ENCODE results near the gene SHROOM3.
"Not testable (repeated sequence)": the region's sequence is repeated elsewhere in the genome, so short reads cannot be mapped to it uniquely, and the experiment has no call there.

The SHROOM3 gene

DNA sequence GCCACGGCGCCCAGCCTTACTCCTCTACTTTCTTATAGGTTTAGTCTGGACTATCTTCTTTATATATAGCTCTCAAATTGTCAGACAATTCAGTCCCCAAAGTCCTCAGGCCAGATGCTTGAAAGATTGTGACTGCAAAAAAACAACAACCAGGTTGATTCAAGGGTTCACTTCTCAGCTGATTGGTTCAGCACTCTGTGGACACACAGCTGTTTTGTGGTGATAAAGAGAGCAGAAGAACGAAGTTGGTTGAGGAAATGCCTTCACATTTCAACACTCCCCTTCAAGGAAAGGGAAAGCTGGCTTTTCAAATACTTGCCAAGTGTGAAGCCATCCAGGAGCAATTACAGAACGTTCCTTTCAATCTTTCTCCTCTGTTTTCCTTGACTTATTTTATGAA is 166.8 kb downstream of the SHROOM3 start:
- no peak for DNase-seq

DNA sequence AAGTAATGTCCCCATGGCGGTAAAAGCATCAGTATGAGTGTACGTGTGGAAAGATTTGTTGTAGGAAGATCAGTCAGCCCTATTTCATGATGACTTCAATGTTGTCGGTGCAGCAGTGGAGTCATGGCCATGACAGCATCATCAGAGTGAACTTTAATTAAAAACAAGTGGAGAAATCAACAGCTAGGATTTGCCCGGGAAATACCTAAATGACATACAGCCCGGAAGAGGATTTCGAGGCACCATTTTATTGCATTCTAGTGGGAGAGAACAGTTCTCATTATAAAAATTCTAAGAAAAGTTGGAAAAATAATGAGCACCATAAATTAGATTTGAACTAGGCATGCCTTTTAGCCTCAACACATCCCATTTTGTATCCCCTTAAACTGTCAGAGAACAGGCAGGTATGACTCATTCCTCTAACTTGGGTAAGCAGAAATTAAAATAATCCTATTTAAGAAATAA is 170.1 kb downstream of the SHROOM3 start:
- DNase-seq = no peak

GRCh38 chr4:76606645-76607265 is 171.7 kb downstream of the SHROOM3 start:
- DNase-seq = no peak

DNA sequence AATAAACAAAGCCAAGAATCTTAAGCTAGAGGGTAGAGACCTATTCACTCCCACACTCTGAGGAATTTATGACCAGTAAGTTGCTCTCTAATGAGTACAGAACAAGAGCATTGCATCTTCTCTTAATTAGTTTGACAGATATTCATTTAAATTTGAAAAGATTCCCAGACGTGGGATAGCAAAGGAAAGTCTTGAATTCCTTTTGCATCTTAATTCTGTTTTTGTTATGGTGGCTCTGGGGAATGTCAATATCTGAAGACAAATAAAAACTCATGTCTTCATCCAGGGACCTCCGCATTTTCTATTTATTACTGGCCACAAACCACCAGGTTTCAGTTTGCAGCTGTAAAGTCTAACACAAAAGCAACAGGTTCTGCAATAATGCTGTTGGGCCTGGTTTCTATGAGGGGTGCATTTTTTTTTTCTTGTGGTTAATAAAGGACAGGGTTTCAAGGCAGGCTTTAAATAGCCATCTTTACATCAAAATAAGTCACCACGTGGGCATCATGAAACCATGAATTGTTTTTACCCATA is 172.3 kb downstream of the SHROOM3 start:
- no peak for DNase-seq

DNA sequence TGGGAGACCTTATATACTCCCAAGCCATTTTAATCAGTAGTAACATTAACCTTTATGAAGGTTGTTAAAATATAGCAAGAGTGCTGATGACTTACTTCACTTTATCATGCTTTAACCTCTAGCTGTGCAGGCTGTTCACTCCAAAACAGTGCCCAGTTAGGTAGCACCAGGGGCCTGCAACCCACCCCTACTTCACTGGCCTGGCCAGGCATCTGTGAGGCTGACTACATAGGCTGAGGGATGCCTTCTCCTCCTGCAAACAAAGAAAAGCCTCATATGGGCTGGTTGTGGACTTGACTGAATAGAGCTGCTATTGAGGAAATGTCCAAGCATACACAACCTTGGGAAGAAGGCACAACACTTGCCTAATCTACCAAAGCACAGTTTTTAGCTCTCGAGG is 172.8 kb downstream of the SHROOM3 start:
- no peak for DNase-seq

DNA sequence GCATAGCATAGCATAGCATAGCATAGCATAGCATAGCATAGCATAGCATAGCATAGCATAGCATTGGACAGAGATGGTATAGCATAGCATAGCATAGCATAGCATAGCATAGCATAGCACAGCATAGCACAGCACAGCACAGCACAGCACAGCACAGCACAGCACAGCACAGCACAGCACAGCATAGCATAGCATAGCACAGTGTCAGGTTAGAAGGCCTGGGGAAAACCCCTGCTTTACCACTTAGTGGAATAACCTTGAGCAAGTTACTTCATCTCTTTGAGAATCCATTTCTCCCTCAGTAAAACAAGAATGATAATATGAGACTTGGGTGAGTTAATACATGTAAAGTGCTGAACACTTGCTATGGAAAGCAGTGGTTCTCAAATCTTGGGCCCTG is 173.5 kb downstream of the SHROOM3 start:
- not testable (repeated sequence) for DNase-seq

- DNase-seq = no peak
Observed at GRCh38 chr4:76610751-76611547, 175.9 kb downstream of the SHROOM3 start.

GRCh38 chr4:76611616-76612207 is 176.7 kb downstream of the SHROOM3 start:
- DNase-seq = no peak

DNA sequence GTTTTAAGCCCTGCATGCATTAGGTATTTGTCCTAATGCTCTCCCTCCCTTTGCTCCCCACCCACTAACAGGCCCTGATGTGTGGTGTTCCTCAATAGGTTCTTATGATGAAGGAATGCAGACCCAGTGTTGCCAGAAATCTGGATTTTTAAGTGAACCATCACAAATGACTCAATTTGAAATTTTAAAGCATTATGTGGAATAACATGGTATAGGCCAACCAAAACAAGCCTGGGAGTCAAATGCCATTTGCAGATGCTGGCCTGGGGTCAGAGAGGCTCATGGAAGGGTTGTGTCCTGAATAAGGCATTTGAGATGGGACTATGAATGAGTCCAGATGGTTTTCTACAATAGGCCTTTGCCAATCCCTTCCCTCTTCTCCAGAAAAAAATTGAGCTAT is 179.6 kb downstream of the SHROOM3 start:
- DNase-seq = no peak

GRCh38 chr4:76615999-76616398 is 181.0 kb downstream of the SHROOM3 start:
- DNase-seq = no peak

GRCh38 chr4:76616526-76616925 is 181.5 kb downstream of the SHROOM3 start:
- DNase-seq = no peak

DNA sequence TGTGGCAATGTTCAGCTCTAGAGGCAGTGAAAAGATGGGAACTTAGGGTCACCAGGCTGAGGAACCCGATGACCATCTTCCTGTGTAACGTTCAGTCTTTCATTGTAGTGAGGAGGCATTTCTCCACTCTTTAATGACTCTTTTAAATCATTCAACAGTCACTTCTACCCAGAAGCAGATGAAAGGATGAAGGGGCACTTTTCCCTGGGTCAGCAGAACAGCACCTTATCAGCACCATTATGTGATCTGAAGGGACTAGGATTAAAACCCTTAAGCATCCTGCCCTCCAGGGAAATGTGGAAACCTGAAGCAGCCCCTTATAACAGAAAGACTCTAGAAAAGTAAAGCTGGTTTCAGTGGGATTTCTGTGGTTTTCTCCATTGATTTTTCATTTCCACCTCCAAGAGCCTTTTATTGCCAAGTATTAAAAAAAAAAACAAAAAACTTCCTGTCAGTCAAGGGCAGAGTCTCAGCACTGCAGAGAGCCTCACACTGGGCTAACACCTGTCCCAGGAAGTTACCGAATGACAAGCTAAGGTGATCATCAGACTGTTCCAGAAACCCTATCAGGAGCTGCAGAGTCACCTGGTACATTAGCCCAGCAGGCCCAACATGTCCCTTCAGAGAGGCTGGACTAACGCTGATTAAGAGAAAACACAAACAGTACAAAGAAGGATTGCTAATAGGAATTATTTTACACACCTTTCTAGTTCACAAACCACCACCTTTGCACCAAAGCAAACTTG is 185.9 kb downstream of the SHROOM3 start:
- no peak for DNase-seq

DNA sequence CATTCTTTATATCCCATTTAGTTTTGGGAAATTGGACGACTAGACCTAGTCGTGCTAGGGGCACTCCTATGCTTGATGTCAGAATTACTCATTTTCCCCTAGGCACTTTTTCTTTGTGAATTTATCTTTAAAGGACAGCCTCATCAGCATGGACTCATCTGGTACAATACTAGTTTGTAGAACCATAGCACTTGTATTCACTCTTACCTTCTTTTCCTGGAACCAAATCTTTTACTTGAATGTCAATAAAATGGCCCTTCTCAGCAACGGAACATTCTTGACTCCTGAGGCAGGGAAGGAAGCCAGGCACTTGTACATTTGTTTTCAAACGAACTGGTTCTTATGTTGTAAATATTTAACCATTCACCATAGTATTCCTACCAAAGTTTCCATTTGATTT is 187.1 kb downstream of the SHROOM3 start:
- DNase-seq = no peak

- no peak for DNase-seq
Observed at GRCh38 chr4:76622717-76623116, 187.7 kb downstream of the SHROOM3 start.

DNA sequence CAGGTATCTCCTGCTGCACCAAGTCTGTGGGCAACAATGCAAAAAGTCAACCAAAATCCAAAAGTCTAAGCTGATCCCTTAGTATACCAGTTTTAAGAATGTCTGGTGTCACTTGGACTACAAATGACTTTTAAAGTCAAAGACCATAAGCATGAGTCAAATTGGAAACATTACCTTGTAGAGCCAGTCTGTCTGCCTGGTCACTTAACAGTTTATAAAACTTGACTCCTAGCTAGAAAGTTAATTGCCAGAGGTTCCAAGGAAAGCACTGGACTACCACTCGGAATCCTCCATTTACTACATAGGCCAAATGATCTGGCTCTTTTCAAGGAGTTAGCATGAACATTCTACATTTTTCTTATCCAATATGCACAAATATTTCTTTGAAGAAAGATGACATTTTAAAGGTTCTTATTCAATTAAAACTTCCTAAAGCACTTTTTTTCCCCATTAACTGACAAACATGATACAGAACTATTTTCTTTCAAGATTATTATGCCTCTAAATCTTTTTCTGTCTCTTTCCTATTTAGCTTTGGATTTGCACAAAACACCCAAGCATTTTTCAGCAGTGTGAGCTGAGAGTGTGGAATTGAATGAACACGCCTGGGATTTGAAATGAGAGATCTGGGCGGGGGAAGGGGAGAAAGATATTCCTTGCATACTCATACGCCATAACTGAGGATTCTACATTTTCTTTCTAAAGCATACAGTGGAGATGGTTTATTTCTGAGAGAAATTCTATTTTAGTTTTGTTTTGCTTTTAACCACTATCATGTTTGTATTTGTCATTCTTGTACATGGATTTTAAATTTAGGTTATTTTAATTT is 188.4 kb downstream of the SHROOM3 start:
- no peak for DNase-seq

- peak; percentile 7 for DNase-seq
Observed at GRCh38 chr4:76624241-76624681, 189.2 kb downstream of the SHROOM3 start.

- DNase-seq = no peak
Observed at GRCh38 chr4:76624931-76625715, 190.1 kb downstream of the SHROOM3 start.

- DNase-seq = no peak
Observed at GRCh38 chr4:76626686-76627465, 191.8 kb downstream of the SHROOM3 start.

GRCh38 chr4:76628251-76628650 is 193.2 kb downstream of the SHROOM3 start:
- no peak for DNase-seq

- DNase-seq = no peak
Observed at GRCh38 chr4:76630741-76631140, 195.7 kb downstream of the SHROOM3 start.

Measured in activated CD4-positive, alpha-beta T cell treated with anti-CD3 and anti-CD28 coated beads, Interleukin-2, amount 50 U/mL, for 16 hours (primary cell).